BE2C (cell line): ENCODE data around the gene FARS2.

Experiments
- DNase-seq: peaks from one replicate; pipeline ENCODE4 v3.0.0-alpha.2; 2020
- H3K27me3 ChIP-seq: fragments of 250-450 bp; sonication (Bioruptor Pico); 2 replicates; pipeline ENCODE4 v1.5.1; 2020; ENCODE audit warnings: mild to moderate bottlenecking
- H3K36me3 ChIP-seq: fragments of 250-450 bp; sonication (Bioruptor Pico); 2 replicates; pipeline ENCODE4 v1.5.1; 2020; ENCODE audit warnings: mild to moderate bottlenecking
- H3K4me1 ChIP-seq: fragments of 250-450 bp; sonication (Bioruptor Pico); 2 replicates; pipeline ENCODE4 v1.5.1; 2020
- H3K4me3 ChIP-seq: 2 replicates; pipeline ENCODE4 v1.5.1; 2011; ENCODE audit warnings: low read depth, low read length
- H3K9me3 ChIP-seq: fragments of 250-450 bp; sonication (Bioruptor Pico); 2 replicates; pipeline ENCODE4 v1.5.1; 2020
- TF ChIP-seq, protein P1 (sequence below): IDR thresholded peaks from 2 replicates; pipeline ENCODE4 v1.5.1; 2012; ENCODE audit warnings: mild to moderate bottlenecking, low read depth, low read length

Gene FARS2

GRCh38 chr6:5246141-5247097 lies 14.9 kb upstream of the FARS2 start:
- Histone ChIP-seq H3K9me3 (no peaks in the 10 kb centered on the region), H3K4me1 (peaks cover 11% of the 10 kb centered on the region), H3K27me3 (no peaks in the 10 kb centered on the region), H3K36me3 (peaks cover 26% of the 10 kb centered on the region), H3K4me3 (no peak overlapping the region)
- DNase-seq = no peak
- TF ChIP-seq, protein P1, sequence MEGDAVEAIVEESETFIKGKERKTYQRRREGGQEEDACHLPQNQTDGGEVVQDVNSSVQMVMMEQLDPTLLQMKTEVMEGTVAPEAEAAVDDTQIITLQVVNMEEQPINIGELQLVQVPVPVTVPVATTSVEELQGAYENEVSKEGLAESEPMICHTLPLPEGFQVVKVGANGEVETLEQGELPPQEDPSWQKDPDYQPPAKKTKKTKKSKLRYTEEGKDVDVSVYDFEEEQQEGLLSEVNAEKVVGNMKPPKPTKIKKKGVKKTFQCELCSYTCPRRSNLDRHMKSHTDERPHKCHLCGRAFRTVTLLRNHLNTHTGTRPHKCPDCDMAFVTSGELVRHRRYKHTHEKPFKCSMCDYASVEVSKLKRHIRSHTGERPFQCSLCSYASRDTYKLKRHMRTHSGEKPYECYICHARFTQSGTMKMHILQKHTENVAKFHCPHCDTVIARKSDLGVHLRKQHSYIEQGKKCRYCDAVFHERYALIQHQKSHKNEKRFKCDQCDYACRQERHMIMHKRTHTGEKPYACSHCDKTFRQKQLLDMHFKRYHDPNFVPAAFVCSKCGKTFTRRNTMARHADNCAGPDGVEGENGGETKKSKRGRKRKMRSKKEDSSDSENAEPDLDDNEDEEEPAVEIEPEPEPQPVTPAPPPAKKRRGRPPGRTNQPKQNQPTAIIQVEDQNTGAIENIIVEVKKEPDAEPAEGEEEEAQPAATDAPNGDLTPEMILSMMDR = no peak

- Histone ChIP-seq H3K36me3 (peaks cover 30% of the 10 kb centered on the region), H3K4me1 (peaks cover 11% of the 10 kb centered on the region), H3K27me3 (no peaks in the 10 kb centered on the region), H3K4me3 (no peak overlapping the region), H3K9me3 (no peaks in the 10 kb centered on the region)
- TF ChIP-seq, protein P1 = no peak
- no peak for DNase-seq
Measured at GRCh38 chr6:5247201-5247600, 14.1 kb upstream of the FARS2 start.

GRCh38 chr6:5248302-5249098 lies 12.8 kb upstream of the FARS2 start:
- peaks cover 38% of the 10 kb centered on the region for H3K36me3 ChIP-seq
- DNase-seq = no peak
- H3K27me3 ChIP-seq = no peaks in the 10 kb centered on the region
- no peak overlapping the region for H3K4me3 ChIP-seq
- peaks cover 11% of the 10 kb centered on the region for H3K4me1 ChIP-seq
- TF ChIP-seq, protein P1 = no peak
- no peaks in the 10 kb centered on the region for H3K9me3 ChIP-seq

DNA sequence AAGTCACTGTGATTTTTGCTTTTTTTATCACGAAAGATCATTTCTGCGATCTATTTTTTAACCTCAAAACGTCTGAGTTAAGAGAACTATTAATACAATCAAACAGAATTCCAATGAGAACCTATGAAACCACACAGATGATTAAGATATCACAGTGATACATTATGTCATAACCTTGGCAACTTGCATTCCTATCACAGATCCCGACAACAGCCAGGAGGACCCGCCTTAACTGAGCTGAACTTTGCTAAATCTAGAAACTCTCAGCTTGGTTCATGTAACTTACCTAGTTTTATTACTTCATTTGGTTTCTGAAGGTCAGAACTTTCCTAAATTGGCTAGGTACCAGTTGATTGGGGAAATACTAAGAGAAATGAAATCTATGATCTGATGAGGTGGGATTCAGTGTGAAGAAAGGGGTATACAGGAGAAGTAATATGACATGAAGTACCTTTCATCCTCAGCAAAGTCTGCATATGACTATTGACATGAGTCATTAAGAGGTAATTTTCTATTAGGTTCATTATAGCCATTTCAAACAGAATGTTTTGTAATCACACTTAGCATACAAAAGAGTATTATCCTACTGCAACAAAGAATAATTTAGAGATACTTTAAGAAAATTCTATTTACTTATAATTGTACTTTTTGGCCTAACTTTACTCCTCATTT lies 11.7 kb upstream of the FARS2 start:
- Histone ChIP-seq H3K9me3 (no peaks in the 10 kb centered on the region), H3K36me3 (peaks cover 37% of the 10 kb centered on the region)
- DNase-seq = no peak

DNA sequence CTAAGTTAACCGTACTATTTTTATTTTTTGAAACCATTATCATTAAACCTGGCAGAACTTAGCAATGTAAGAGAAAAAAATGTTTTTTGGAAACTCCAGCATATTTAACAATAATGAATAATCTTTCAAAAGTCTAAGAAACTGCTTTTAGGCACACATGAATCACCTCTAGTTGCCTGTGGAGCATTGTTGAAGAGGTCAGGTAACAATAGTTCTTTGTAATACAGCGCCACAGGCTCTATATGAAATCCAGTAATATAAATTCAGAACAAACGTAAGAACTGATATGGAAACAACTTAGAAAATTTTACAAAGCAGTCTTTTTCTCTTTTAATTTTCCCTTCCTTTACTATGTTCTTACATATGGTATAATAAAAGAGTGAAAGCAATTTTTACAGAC lies 10.9 kb upstream of the FARS2 start:
- Histone ChIP-seq H3K27me3 (no peaks in the 10 kb centered on the region), H3K4me3 (no peak overlapping the region), H3K9me3 (no peaks in the 10 kb centered on the region), H3K36me3 (peaks cover 32% of the 10 kb centered on the region), H3K4me1 (peaks cover 11% of the 10 kb centered on the region)
- no peak for DNase-seq
- TF ChIP-seq, protein P1 = no peak

More for the DNA sequence above, 11.7 kb upstream of the FARS2 start:
- Histone ChIP-seq H3K27me3 (no peaks in the 10 kb centered on the region), H3K4me3 (no peak overlapping the region), H3K4me1 (peaks cover 11% of the 10 kb centered on the region)
- TF ChIP-seq, protein P1 = no peak
